Astrocyte (in vitro differentiated cells and primary cell): ENCODE results near the gene STK32B. TPM values are rescaled to one million over a fixed set of nuclear protein-coding genes. Genes with fewer than 3 reads are reported as not detected.
A peak's percentile ranks its signal among the peaks of the same experiment; 100 is the strongest.

Experiments
- DNase-seq: peaks from one replicate; pipeline ENCODE4 v3.0.0-alpha.2; 2010; ENCODE audit warnings: low read depth
- FAIRE-seq: peaks from 2 replicates; lab custom pipeline; 2011; peaks lifted over from hg19 to GRCh38; lab: Jason Lieb, UNC
- H2AFZ ChIP-seq: 2 replicates; pipeline ENCODE4 v1.6.0; 2012; ENCODE audit warnings: low read depth, low read length, inconsistent platforms
- H3K27ac ChIP-seq: 2 replicates; pipeline ENCODE4 v1.5.1; 2011; ENCODE audit warnings: low read depth, low read length, inconsistent platforms
- H3K27me3 ChIP-seq: 2 replicates; pipeline ENCODE4 v1.6.0; 2011; ENCODE audit warnings: low read length, inconsistent platforms; ENCODE audit not compliant: insufficient read depth
- H3K36me3 ChIP-seq: 2 replicates; pipeline ENCODE4 v1.5.1; 2011; ENCODE audit warnings: low read length, inconsistent platforms; ENCODE audit not compliant: insufficient read depth
- H3K4me1 ChIP-seq: 2 replicates; pipeline ENCODE4 v1.5.1; 2011; ENCODE audit warnings: low read length, inconsistent platforms; ENCODE audit not compliant: insufficient read depth
- H3K4me2 ChIP-seq: 2 replicates; pipeline ENCODE4 v1.6.0; 2012; ENCODE audit warnings: low read length, inconsistent platforms
- H3K4me3 ChIP-seq: 2 replicates; pipeline ENCODE4 v1.5.1; 2011; ENCODE audit warnings: low read depth, mild to moderate bottlenecking, low read length, inconsistent platforms; ENCODE audit not compliant: insufficient read depth
- H3K79me2 ChIP-seq: 2 replicates; pipeline ENCODE4 v1.6.0; 2012; ENCODE audit warnings: mild to moderate bottlenecking, low read length, inconsistent platforms; ENCODE audit not compliant: insufficient read depth
- H3K9ac ChIP-seq: 2 replicates; pipeline ENCODE4 v1.6.0; 2012; ENCODE audit warnings: mild to moderate bottlenecking, low read length, inconsistent platforms
- H3K9me3 ChIP-seq: 2 replicates; pipeline ENCODE4 v1.5.1; 2012; ENCODE audit warnings: low read depth, mild to moderate bottlenecking, low read length, inconsistent platforms; ENCODE audit not compliant: insufficient read depth
- H4K20me1 ChIP-seq: 2 replicates; pipeline ENCODE4 v1.6.0; 2012; ENCODE audit warnings: low read length, inconsistent platforms; ENCODE audit not compliant: insufficient read depth
- H3K27ac Mint-ChIP-seq: one replicate; pipeline ENCODE4 v1.8.0; 2021; ENCODE audit warnings: mild to moderate bottlenecking, mixed read lengths; ENCODE audit not compliant: unreplicated experiment
- H3K27me3 Mint-ChIP-seq: one replicate; pipeline ENCODE4 v1.8.0; 2021; ENCODE audit warnings: low read depth, mixed read lengths; ENCODE audit not compliant: unreplicated experiment
- H3K36me3 Mint-ChIP-seq: one replicate; pipeline ENCODE4 v1.8.0; 2021; ENCODE audit warnings: low read depth, mixed read lengths; ENCODE audit not compliant: unreplicated experiment
- H3K4me1 Mint-ChIP-seq: one replicate; pipeline ENCODE4 v1.8.0; 2021; ENCODE audit warnings: low read depth, mixed read lengths; ENCODE audit not compliant: unreplicated experiment
- H3K4me3 Mint-ChIP-seq: one replicate; pipeline ENCODE4 v1.8.0; 2021; ENCODE audit warnings: mild to moderate bottlenecking, moderate library complexity, mixed read lengths; ENCODE audit not compliant: unreplicated experiment
- H3K9me3 Mint-ChIP-seq: one replicate; pipeline ENCODE4 v1.8.0; 2021; ENCODE audit warnings: mild to moderate bottlenecking, mixed read lengths; ENCODE audit not compliant: unreplicated experiment
- CTCF ChIP-seq: IDR thresholded peaks from 2 replicates; pipeline ENCODE4 v1.5.1; 2011; ENCODE audit warnings: low read depth, mild to moderate bottlenecking, inconsistent platforms, low read length, moderate library complexity; ENCODE audit not compliant: insufficient read depth
- EZH2 ChIP-seq: IDR thresholded peaks from 2 replicates; pipeline ENCODE4 v1.6.1; 2012; ENCODE audit warnings: mild to moderate bottlenecking, low read length, inconsistent platforms; ENCODE audit not compliant: insufficient read depth
- total RNA-seq: library from RNA; stranded (reverse); gene quantifications from 2 replicates; pipeline ENCODE4 v1.2.1, GENCODE V29; 2021

The STK32B gene
- total RNA-seq, 1 donor from 2014 or later, result 2.9 TPM

GRCh38 chr4:5030927-5031326 is 20.4 kb upstream of the STK32B start:
- Histone ChIP-seq H3K9ac (no peak overlapping the region), H3K27ac (no peak overlapping the region), H3K4me1 (peaks cover 12% of the 10 kb centered on the region), H3K36me3 (no peaks in the 10 kb centered on the region), H3K27me3 (peaks cover 2% of the 10 kb centered on the region), H3K4me3 (no peak overlapping the region), H2AFZ (no peak overlapping the region), H3K9me3 (no peaks in the 10 kb centered on the region), H3K4me2 (no peak overlapping the region), H3K79me2 (no peaks in the 10 kb centered on the region), H4K20me1 (no peaks in the 10 kb centered on the region)
- H3K36me3 Mint-ChIP-seq, result no peaks in the 10 kb centered on the region
- no peak overlapping the region for H3K4me3 Mint-ChIP-seq
- H3K27ac Mint-ChIP-seq, result no peak overlapping the region
- H3K27me3 Mint-ChIP-seq, result peaks cover 30% of the 10 kb centered on the region
- no peaks in the 10 kb centered on the region for H3K9me3 Mint-ChIP-seq
- DNase-seq (no peak), FAIRE-seq (no peak)
- TF ChIP-seq CTCF (no peak), EZH2 (no peak)
- H3K4me1 Mint-ChIP-seq, result peaks cover 16% of the 10 kb centered on the region

- no peak for TF ChIP-seq EZH2
- TF ChIP-seq CTCF, result no peak
- H3K4me1 ChIP-seq, result peaks cover 22% of the 10 kb centered on the region
- no peaks in the 10 kb centered on the region for H3K9me3 ChIP-seq
- no peak for FAIRE-seq
- H3K4me3 Mint-ChIP-seq, result no peak overlapping the region
- H3K36me3 Mint-ChIP-seq, result no peaks in the 10 kb centered on the region
- H3K9ac ChIP-seq, result no peak overlapping the region
- H3K9me3 Mint-ChIP-seq, result no peaks in the 10 kb centered on the region
- peaks cover 27% of the 10 kb centered on the region for H3K4me1 Mint-ChIP-seq
- H3K27me3 Mint-ChIP-seq, result peaks cover 16% of the 10 kb centered on the region
- H3K79me2 ChIP-seq, result no peaks in the 10 kb centered on the region
- H3K4me2 ChIP-seq, result peak overlapping the region; percentile 55
- peak overlapping the region; percentile 74 for H2AFZ ChIP-seq
- no peak overlapping the region for H3K27ac Mint-ChIP-seq
- no peaks in the 10 kb centered on the region for H4K20me1 ChIP-seq
- DNase-seq, result no peak
- H3K27me3 ChIP-seq, result no peaks in the 10 kb centered on the region
- no peak overlapping the region for H3K27ac ChIP-seq
- H3K4me3 ChIP-seq, result no peak overlapping the region
- H3K36me3 ChIP-seq, result no peaks in the 10 kb centered on the region
Observed at GRCh38 chr4:5032813-5033212, 18.5 kb upstream of the STK32B start.

- Histone ChIP-seq H3K4me3 (no peak overlapping the region), H3K9me3 (no peaks in the 10 kb centered on the region), H4K20me1 (no peaks in the 10 kb centered on the region), H3K4me2 (peak overlapping the region; percentile 55), H3K4me1 (peaks cover 26% of the 10 kb centered on the region), H3K27ac (no peak overlapping the region), H3K79me2 (no peaks in the 10 kb centered on the region), H3K27me3 (no peaks in the 10 kb centered on the region), H2AFZ (peak overlapping the region; percentile 74), H3K9ac (no peak overlapping the region), H3K36me3 (no peaks in the 10 kb centered on the region)
- peak; percentile 33 for DNase-seq
- no peak for FAIRE-seq
- no peaks in the 10 kb centered on the region for H3K36me3 Mint-ChIP-seq
- H3K9me3 Mint-ChIP-seq, result no peaks in the 10 kb centered on the region
- H3K27me3 Mint-ChIP-seq, result peaks cover 16% of the 10 kb centered on the region
- no peak overlapping the region for H3K4me3 Mint-ChIP-seq
- TF ChIP-seq EZH2 (no peak), CTCF (no peak)
- H3K27ac Mint-ChIP-seq, result no peak overlapping the region
- H3K4me1 Mint-ChIP-seq, result peaks cover 32% of the 10 kb centered on the region
Observed at GRCh38 chr4:5033281-5033841, 17.9 kb upstream of the STK32B start.
